Neural cell (in vitro differentiated cells): ENCODE results near the gene PACS2.

Experiments used
- EZH2 ChIP-seq: fragments of 200-600, 300-800 bp; shearing (Covaris generic), sonication (generic); IDR thresholded peaks from 2 replicates; pipeline ENCODE4 v1.6.1; 2014; ENCODE audit warnings: antibody characterized with exemption, low read length, borderline replicate concordance, mild to moderate bottlenecking; ENCODE audit not compliant: insufficient read depth, poor library complexity, severe bottlenecking
- POLR2AphosphoS5 ChIP-seq: IDR thresholded peaks from 2 replicates; pipeline ENCODE4 v1.6.1; 2012
- RAD21 ChIP-seq: fragments of 450-650 bp; conservative IDR thresholded peaks from 2 replicates; pipeline ENCODE4 v1.6.1; 2014; ENCODE audit warnings: antibody characterized with exemption, mild to moderate bottlenecking, moderate library complexity
- TF ChIP-seq, protein P1 (sequence below): fragments of 450-650 bp; IDR thresholded peaks from 2 replicates; pipeline ENCODE4 v1.5.1; 2014; ENCODE audit warnings: antibody characterized with exemption, mild to moderate bottlenecking, moderate library complexity; ENCODE audit not compliant: poor library complexity, severe bottlenecking

GRCh38 chr14:105430042-105430441 lies 115.5 kb downstream of the PACS2 start:
- TF ChIP-seq EZH2 = no peak
- TF ChIP-seq, protein P1, sequence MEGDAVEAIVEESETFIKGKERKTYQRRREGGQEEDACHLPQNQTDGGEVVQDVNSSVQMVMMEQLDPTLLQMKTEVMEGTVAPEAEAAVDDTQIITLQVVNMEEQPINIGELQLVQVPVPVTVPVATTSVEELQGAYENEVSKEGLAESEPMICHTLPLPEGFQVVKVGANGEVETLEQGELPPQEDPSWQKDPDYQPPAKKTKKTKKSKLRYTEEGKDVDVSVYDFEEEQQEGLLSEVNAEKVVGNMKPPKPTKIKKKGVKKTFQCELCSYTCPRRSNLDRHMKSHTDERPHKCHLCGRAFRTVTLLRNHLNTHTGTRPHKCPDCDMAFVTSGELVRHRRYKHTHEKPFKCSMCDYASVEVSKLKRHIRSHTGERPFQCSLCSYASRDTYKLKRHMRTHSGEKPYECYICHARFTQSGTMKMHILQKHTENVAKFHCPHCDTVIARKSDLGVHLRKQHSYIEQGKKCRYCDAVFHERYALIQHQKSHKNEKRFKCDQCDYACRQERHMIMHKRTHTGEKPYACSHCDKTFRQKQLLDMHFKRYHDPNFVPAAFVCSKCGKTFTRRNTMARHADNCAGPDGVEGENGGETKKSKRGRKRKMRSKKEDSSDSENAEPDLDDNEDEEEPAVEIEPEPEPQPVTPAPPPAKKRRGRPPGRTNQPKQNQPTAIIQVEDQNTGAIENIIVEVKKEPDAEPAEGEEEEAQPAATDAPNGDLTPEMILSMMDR = no peak
- no peak for TF ChIP-seq RAD21
- no peak for TF ChIP-seq POLR2AphosphoS5
